Activated CD8-positive, alpha-beta memory T cell treated with anti-CD3 and anti-CD28 coated beads, Interleukin-2, amount 10 ng/mL, durations not matched to agents 7 days and 5 days (primary cell): Measurements from ENCODE around the gene GDF9. TPM values are rescaled to one million over a fixed set of nuclear protein-coding genes. Genes with fewer than 3 reads are reported as not detected.

Experiments
- ATAC-seq: fragments of 150-1000 bp; cut with Tn5 transposase; one replicate; pipeline ENCODE4 v1.10.0; 2021; ENCODE audit warnings: moderate library complexity
- CTCF ChIA-PET: fragments of 350-600 bp; sonication (Branson Sonifier 250); formaldehyde crosslinking; loops from one replicate; lab custom pipeline; 2021; ENCODE audit warnings: antibody characterized with exemption; lab: Charles Lee
- DNase-seq: peaks from one replicate; pipeline ENCODE4 v3.0.0-alpha.2; 2020
- H3K27ac Mint-ChIP-seq: one replicate; pipeline ENCODE4 v1.8.0; 2021; ENCODE audit warnings: mild to moderate bottlenecking, mixed read lengths
- H3K27me3 Mint-ChIP-seq: one replicate; pipeline ENCODE4 v1.8.0; 2021; ENCODE audit warnings: mixed read lengths
- H3K36me3 Mint-ChIP-seq: one replicate; pipeline ENCODE4 v1.8.0; 2021; ENCODE audit warnings: mild to moderate bottlenecking, mixed read lengths
- H3K4me1 Mint-ChIP-seq: one replicate; pipeline ENCODE4 v1.8.0; 2021; ENCODE audit warnings: mixed read lengths
- H3K4me3 Mint-ChIP-seq: one replicate; pipeline ENCODE4 v1.8.0; 2021; ENCODE audit warnings: mild to moderate bottlenecking, moderate library complexity, mixed read lengths
- H3K9me3 Mint-ChIP-seq: one replicate; pipeline ENCODE4 v1.8.0; 2022; ENCODE audit warnings: low read depth, mixed read lengths
- total RNA-seq, 2 experiments: library from RNA; stranded (reverse); gene quantifications; one replicate each; pipeline ENCODE4 v1.2.3, GENCODE V29; 2021

The GDF9 gene
- total RNA-seq, 2 experiments from 2014 or later: 0.26 to 0.67 TPM

- DNase-seq (no peak), ATAC-seq (no peak)
- H3K9me3 Mint-ChIP-seq: no peaks in the 10 kb centered on the region
- H3K27ac Mint-ChIP-seq: no peak overlapping the region
- H3K4me3 Mint-ChIP-seq: no peak overlapping the region
- H3K27me3 Mint-ChIP-seq: no peaks in the 10 kb centered on the region
- CTCF ChIA-PET: no interaction called here
- H3K36me3 Mint-ChIP-seq: peaks cover 38% of the 10 kb centered on the region
- peaks cover 15% of the 10 kb centered on the region for H3K4me1 Mint-ChIP-seq
Observed at GRCh38 chr5:132886064-132886823, 20.0 kb upstream of the GDF9 start.

- no peak overlapping the region for H3K27ac Mint-ChIP-seq
- H3K36me3 Mint-ChIP-seq: peaks cover 46% of the 10 kb centered on the region
- ATAC-seq: no peak
- H3K27me3 Mint-ChIP-seq: no peaks in the 10 kb centered on the region
- CTCF ChIA-PET: interaction anchor here (1.6 to 3.5 kb wide), 3 partner anchors 11 to 55 kb away, joined by 6 to 23 read pairs (median 19); partner anchors contain the start of genes GDF9, SHROOM1 and UQCRQ
- H3K9me3 Mint-ChIP-seq: no peaks in the 10 kb centered on the region
- no peak overlapping the region for H3K4me3 Mint-ChIP-seq
- no peak for DNase-seq
- peaks cover 12% of the 10 kb centered on the region for H3K4me1 Mint-ChIP-seq
Observed at GRCh38 chr5:132884548-132884947, 18.3 kb upstream of the GDF9 start.

GRCh38 chr5:132883261-132883834 lies 17.1 kb upstream of the GDF9 start:
- no peaks in the 10 kb centered on the region for H3K9me3 Mint-ChIP-seq
- no peak for DNase-seq

GRCh38 chr5:132877938-132878337 lies 11.7 kb upstream of the GDF9 start:
- Mint-ChIP-seq H3K4me3 (no peak overlapping the region), H3K36me3 (peaks cover 21% of the 10 kb centered on the region), H3K27ac (no peak overlapping the region), H3K27me3 (no peaks in the 10 kb centered on the region), H3K9me3 (no peaks in the 10 kb centered on the region), H3K4me1 (no peaks in the 10 kb centered on the region)
- DNase-seq: no peak
- no peak for ATAC-seq
- CTCF ChIA-PET: interaction anchor here (1.2 kb wide), 1 partner anchor 9 kb away, joined by 5 read pairs; no protein-coding TSS in a partner anchor

More at GRCh38 chr5:132883261-132883834, 17.1 kb upstream of the GDF9 start:
- Mint-ChIP-seq H3K4me1 (peaks cover 12% of the 10 kb centered on the region), H3K36me3 (peaks cover 41% of the 10 kb centered on the region), H3K27me3 (no peaks in the 10 kb centered on the region), H3K4me3 (no peak overlapping the region), H3K27ac (peak overlapping the region; percentile 18)
- CTCF ChIA-PET: interaction anchor here (0.6 to 3.5 kb wide), 15 partner anchors 8 to 377 kb away, joined by 3 to 23 read pairs (median 5); partner anchors contain the start of genes GDF9, SHROOM1 and UQCRQ
- peak; percentile 68 for ATAC-seq

- no peaks in the 10 kb centered on the region for H3K4me1 Mint-ChIP-seq
- H3K36me3 Mint-ChIP-seq: peaks cover 21% of the 10 kb centered on the region
- ATAC-seq (no peak), DNase-seq (no peak)
- H3K27me3 Mint-ChIP-seq: no peaks in the 10 kb centered on the region
- no peak overlapping the region for H3K4me3 Mint-ChIP-seq
- no peak overlapping the region for H3K27ac Mint-ChIP-seq
- H3K9me3 Mint-ChIP-seq: no peaks in the 10 kb centered on the region
- CTCF ChIA-PET: interaction anchor here (0.6 to 1.2 kb wide), 2 partner anchors 9 to 48 kb away, joined by 3 to 5 read pairs; no protein-coding TSS in a partner anchor
Observed at GRCh38 chr5:132877466-132877865, 11.2 kb upstream of the GDF9 start.

- ATAC-seq (no peak), DNase-seq (no peak)
- Mint-ChIP-seq H3K27ac (no peak overlapping the region), H3K9me3 (no peaks in the 10 kb centered on the region), H3K36me3 (peaks cover 22% of the 10 kb centered on the region), H3K27me3 (no peaks in the 10 kb centered on the region), H3K4me3 (no peak overlapping the region), H3K4me1 (no peaks in the 10 kb centered on the region)
- CTCF ChIA-PET: no interaction called here
Observed at GRCh38 chr5:132876020-132876759, 9.9 kb upstream of the GDF9 start.

- Mint-ChIP-seq H3K9me3 (no peaks in the 10 kb centered on the region), H3K4me1 (peaks cover under 1% of the 10 kb centered on the region), H3K4me3 (no peak overlapping the region), H3K27ac (no peak overlapping the region), H3K36me3 (peaks cover 19% of the 10 kb centered on the region), H3K27me3 (no peaks in the 10 kb centered on the region)
- ATAC-seq (no peak), DNase-seq (no peak)
- CTCF ChIA-PET: no interaction called here
Observed at GRCh38 chr5:132873930-132874271, 7.6 kb upstream of the GDF9 start.

- DNase-seq (no peak), ATAC-seq (no peak)
- CTCF ChIA-PET: interaction anchor here (1.1 kb wide), 1 partner anchor 12 kb away, joined by 3 read pairs; no protein-coding TSS in a partner anchor
- Mint-ChIP-seq H3K4me1 (peaks cover 3% of the 10 kb centered on the region), H3K9me3 (no peaks in the 10 kb centered on the region), H3K27ac (no peak within 1 kb of the TSS), H3K36me3 (peaks cover 22% of the 10 kb centered on the region), H3K4me3 (no peak within 1 kb of the TSS), H3K27me3 (no peaks in the 10 kb centered on the region)
Observed at GRCh38 chr5:132873119-132873929, 7.1 kb upstream of the GDF9 start, which contains the start of gene LEAP2. LEAP2 (plus strand) TSS chr5:132873668; CDS start chr5:132873695, 27 bp downstream.

- peaks cover 7% of the 10 kb centered on the region for H3K4me1 Mint-ChIP-seq
- DNase-seq (no peak), ATAC-seq (no peak)
- H3K9me3 Mint-ChIP-seq: no peaks in the 10 kb centered on the region
- peaks cover 23% of the 10 kb centered on the region for H3K36me3 Mint-ChIP-seq
- H3K4me3 Mint-ChIP-seq: no peak overlapping the region
- CTCF ChIA-PET: interaction anchor here (0.9 to 1.1 kb wide), 2 partner anchors 10 to 11 kb away, joined by 3 to 7 read pairs; no protein-coding TSS in a partner anchor
- no peak overlapping the region for H3K27ac Mint-ChIP-seq
- no peaks in the 10 kb centered on the region for H3K27me3 Mint-ChIP-seq
Observed at GRCh38 chr5:132872788-132873118, 6.5 kb upstream of the GDF9 start.

GRCh38 chr5:132871459-132872284 lies 5.4 kb upstream of the GDF9 start:
- H3K4me1 Mint-ChIP-seq: peaks cover 15% of the 10 kb centered on the region

GRCh38 chr5:132870801-132871200 lies 4.5 kb upstream of the GDF9 start:
- Mint-ChIP-seq H3K4me1 (peaks cover 22% of the 10 kb centered on the region), H3K9me3 (no peaks in the 10 kb centered on the region), H3K4me3 (no peak overlapping the region), H3K27ac (no peak overlapping the region), H3K27me3 (no peaks in the 10 kb centered on the region), H3K36me3 (peaks cover 27% of the 10 kb centered on the region)
- no peak for ATAC-seq
- no peak for DNase-seq
- CTCF ChIA-PET: interaction anchor here (1.9 kb wide), 1 partner anchor 13 kb away, joined by 8 read pairs; no protein-coding TSS in a partner anchor

More at GRCh38 chr5:132871459-132872284, 5.4 kb upstream of the GDF9 start:
- H3K36me3 Mint-ChIP-seq: peaks cover 23% of the 10 kb centered on the region
- no peaks in the 10 kb centered on the region for H3K27me3 Mint-ChIP-seq
- CTCF ChIA-PET: interaction anchor here (0.9 to 1.9 kb wide), 3 partner anchors 10 to 12 kb away, joined by 3 to 8 read pairs (median 7); no protein-coding TSS in a partner anchor
- DNase-seq (no peak), ATAC-seq (no peak)
- H3K4me3 Mint-ChIP-seq: no peak overlapping the region
- H3K27ac Mint-ChIP-seq: no peak overlapping the region
- no peaks in the 10 kb centered on the region for H3K9me3 Mint-ChIP-seq

GRCh38 chr5:132868754-132869153 lies 2.5 kb upstream of the GDF9 start:
- CTCF ChIA-PET: interaction anchor here (1.1 to 4.5 kb wide), 3 partner anchors 9 to 38 kb away, joined by 3 to 19 read pairs (median 5); partner anchors contain the start of gene SHROOM1
- Mint-ChIP-seq H3K9me3 (no peaks in the 10 kb centered on the region), H3K4me3 (no peak overlapping the region), H3K27me3 (no peaks in the 10 kb centered on the region), H3K27ac (no peak overlapping the region), H3K4me1 (peaks cover 28% of the 10 kb centered on the region), H3K36me3 (peaks cover 25% of the 10 kb centered on the region)
- DNase-seq (no peak), ATAC-seq (no peak)
